Stimulated activated CD4-positive, alpha-beta T cell treated with anti-CD3 and anti-CD28 coated beads, Interleukin-4, amount 100 ng/mL, for 4 hours (primary cell): ENCODE measurements around the gene F9.
"Not testable (repeated sequence)": the region's sequence is repeated elsewhere in the genome, so short reads cannot be mapped to it uniquely, and the experiment has no call there.

ENCODE experiments used
- DNase-seq, 2 experiments: peaks; one replicate each; pipeline ENCODE4 v3.0.0-alpha.2; 2020

F9 gene

DNA sequence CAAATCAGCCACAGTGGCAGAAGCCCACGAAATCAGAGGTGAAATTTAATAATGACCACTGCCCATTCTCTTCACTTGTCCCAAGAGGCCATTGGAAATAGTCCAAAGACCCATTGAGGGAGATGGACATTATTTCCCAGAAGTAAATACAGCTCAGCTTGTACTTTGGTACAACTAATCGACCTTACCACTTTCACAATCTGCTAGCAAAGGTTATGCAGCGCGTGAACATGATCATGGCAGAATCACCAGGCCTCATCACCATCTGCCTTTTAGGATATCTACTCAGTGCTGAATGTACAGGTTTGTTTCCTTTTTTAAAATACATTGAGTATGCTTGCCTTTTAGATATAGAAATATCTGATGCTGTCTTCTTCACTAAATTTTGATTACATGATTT lies at the start of gene F9:
F9 (plus strand) TSS at position 190 of the 400 bp plus-strand sequence; CDS start at position 216, 26 bp downstream.
- no peak for DNase-seq

DNA sequence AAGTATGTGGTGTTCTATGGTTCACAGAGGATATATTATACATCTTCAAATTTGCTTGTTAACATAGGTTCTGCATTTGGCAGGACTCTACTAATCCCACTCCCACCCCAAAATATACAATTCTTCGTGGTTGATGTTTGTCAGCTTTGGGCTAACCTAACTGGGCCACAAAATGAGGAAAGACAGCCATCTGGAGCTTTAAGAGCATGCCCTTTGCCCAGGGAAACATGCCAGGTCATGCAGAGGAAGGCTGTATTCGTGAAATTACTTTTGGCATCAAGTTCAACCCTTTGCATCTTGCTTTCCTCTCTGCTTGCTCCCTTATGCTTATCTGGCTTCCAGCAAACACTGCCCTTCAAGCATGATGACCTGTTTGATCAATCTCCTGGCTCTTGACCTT lies 46.8 kb upstream of the F9 start:
- no peak for DNase-seq

DNA sequence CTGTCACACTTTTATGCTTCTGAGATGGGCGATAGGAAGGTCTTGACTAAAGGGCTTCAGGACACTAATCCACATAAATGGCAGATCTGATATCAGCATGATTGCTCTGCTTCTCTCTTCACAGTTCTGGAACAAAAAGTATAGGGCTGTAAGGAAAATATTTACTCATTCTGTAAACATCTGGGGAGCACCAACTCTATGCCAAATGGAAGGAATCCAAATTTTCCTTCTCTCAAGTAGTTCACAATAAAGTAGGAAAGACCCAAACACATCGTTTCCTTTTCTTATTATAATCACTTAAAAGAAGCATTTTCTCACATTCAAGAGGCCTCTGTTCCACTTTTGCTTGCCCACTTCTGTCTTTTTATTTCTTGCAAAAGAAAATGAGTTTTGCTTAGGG lies 45.9 kb upstream of the F9 start:
- DNase-seq: no peak

DNA sequence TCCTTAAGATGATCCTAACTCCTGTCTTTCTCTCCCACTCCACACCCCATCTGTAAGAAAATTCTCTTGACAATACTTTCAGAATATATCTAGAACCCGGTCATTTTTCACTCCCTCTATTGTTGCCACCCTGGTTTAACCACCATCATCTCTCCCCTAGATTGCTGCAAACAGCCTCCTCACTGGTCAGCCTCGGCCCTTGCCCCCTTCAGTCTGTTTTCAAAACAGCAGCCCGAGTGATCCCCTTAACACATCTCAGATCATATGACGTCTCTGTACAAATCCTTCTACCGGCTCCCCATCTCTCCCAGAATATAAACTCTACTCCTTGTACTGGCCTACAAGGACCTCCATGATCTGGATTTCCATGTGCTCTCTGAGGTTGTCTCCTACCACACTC lies 35.2 kb upstream of the F9 start:
- no peak for DNase-seq

DNA sequence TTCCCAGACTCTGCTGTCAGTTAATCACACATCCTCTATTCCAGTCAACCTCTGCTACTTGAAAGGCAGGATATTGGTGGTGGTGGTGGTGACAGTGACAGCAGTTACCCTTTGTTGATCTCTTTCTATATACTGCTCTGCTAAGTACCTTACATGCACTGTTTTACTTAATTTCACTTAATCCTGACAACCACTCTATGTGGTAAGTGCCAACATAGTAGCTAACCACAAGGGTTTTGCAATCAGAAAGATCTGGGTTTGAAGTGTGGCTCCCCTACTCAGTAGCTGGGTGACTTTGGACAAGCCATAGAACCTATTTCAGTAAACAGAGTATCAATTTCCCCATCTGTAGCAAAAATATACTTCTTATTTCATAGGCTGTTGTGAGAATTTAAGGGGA lies 24.2 kb upstream of the F9 start:
- DNase-seq: no peak

DNA sequence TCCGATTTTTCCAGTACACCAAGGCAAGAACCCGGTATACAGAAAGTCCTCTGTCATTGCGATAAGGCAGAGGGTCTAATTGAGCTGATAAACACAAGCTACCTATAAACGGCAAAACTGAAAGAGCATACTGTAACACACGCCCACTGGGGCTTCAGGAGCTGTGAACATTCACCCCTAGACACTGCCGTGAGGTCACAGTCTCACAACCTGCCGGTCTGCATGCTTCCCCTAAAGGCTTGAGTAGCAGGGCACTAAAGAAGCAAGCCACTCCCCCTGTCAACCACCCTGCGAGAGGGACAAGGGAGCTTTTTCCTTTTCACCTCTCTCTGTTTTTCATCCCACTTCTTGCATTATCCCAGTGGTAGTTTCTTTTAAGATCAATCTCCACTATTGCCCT lies 22.4 kb upstream of the F9 start:
- DNase-seq: no peak

DNA sequence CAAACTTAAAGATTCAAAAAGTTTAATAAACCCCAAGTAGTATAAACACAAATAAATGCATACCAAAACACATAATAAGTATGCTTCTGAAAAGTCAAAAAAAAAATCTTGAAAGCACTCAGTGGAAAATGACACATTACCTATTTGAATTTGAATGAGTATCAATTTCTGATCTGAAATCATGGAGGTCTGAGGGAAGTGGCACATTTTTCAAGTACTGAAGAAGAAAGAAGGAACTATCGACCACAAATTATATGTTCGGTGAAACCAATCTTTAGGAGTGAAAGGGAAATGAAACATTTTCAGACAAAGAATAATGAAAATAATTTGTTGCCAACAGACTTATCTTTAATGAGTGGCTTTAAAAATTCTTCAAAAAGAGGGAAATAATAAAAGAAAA lies 12.1 kb upstream of the F9 start:
- no peak for DNase-seq

DNA sequence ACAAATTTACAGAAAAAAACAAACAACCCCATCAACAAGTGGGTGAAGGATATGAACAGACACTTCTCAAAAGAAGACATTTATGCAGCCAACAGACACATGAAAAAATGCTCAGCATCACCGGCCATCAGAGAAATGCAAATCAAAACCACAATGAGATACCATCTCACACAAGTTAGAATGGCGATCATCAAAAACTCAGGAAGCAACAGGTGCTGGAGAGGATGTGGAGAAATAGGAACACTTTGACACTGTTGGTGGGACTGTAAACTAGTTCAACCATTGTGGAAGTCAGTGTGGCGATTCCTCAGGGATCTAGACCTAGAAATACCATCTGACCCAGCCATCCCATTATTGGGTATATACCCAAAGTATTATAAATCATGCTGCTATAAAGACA lies 1.7 kb upstream of the F9 start:
- DNase-seq: not testable (repeated sequence)

DNA sequence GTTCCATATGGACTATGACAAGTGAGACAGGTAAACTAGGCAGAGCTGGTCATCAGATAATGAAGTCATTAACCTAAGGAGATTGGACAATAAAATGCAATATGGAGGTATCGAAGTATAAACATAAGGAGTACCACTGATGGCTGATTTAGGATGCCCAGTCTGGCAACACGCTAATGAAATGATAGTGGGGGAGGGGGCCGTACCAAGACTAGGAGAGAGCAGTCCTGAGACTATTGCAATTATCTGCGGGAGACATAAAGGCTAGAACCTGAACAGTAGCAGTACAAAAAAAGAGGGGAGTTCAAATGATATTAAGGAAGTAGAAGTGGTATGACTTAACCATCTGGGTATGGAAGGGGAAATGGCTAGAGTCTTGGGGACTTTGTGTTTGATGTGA lies 2.3 kb downstream of the F9 start:
- no peak for DNase-seq

DNA sequence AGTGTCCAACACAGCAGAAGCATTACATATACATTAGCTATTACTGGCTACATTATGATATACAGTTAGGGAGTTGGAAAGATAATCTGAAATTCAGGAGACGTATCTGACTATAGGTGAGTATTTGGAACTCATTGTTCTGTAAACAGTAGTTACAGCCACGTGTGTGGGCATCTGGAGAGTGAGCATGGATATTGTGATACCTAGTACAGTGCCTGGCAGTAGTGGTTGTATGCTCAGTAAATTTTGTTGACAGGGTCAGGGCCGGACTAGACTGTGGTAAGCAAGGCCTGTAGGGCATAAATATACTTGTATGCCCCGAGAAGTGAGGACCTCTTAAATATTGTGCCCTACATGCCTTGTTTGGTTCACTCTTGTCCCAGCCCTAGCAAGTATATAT lies 2.9 kb downstream of the F9 start:
- DNase-seq: no peak

DNA sequence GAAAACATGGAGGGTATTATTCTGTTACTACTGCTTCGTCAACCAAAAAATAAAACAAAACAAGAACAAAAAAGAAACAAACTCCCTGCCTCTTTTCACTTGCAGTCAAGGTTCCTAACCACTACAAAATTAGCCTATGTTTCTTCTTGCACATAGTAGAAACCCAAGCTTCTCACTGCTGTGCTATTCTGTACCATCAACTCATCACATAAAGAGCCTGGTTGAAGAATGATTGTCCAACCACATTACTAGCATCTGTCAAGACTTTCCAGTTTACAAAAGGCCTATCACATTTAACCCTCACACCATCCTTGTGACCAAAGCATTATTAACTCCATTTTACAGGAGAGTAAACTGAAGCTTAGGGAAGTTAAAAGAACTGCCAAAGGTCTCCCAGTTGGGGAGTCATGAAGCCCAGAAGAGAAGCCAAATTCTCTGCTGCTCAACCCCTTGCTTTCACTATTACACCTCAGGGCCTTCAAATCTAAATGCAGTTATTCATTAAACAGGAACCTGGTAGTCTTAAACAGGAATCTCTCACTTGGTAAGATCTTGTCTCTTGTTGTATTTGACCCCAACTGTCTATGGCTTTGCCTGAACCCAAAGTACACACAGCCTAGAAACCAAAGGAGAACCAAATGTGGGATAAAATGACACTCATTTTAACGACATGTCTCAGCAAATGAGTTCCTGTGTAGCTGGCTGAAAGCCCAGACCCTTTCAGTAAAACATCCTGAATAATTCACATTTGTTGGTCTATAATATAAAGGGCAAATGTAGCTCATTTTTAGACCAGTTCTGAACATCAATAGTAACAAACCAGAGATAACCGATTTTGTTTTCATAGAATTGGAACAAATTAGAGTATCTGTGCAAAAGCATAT lies 8.6 kb downstream of the F9 start:
- no peak for DNase-seq

DNA sequence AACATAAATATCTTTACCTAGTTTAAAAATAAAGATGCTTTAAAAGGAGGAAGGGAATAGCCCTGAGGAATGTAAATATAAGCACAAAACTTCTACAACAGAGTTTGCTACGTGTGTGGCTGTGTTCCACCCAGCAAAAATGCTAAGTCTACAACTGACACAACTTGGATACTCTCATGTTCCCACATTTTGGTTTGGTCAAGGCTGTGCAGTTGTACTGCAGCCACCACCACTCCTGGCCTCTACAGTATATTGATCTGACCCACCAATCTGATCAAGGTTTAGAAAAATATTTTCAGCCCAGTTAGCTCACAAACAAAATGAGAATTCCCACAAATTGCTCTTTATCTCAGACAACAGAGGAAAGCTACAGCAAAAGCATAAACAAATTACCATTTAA lies 12.1 kb downstream of the F9 start:
- DNase-seq: no peak

DNA sequence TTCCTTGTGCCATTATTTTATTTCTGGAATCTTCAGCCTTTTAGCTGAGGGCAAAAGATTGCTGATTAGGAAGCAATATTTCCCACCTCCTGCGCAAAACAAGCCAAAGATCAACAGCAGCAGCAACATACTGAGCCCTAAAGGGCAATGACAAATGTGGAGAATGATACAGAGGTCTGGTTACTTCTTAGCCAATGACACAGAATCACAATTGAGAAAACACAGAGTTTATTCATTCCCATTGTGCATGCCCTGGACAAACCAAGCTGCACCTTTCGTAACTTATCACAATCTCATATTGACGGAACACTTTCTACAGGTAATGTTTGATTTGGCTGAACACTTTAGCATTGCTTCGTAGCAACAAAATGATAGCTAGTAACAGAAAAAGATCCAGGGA lies 13.4 kb downstream of the F9 start:
- DNase-seq: no peak

DNA sequence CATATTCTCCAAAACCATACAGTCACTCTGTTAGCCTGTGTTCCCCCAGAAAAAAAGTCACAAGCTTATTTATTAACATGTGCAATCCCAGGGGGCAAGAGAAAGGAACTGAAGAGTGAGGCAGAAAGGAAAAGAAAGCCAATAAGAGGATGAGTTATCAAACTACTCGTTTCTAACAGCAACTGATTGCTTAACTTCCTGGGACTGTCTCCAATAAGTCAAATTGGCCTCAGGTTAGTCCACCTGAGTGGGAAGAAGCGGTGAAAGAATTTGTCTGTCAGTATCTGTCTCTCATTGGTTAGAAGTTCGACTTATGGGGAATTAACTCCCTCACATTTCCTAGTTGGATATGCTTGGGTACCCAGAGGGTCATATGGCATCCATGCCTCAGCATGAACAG lies 14.1 kb downstream of the F9 start:
- no peak for DNase-seq

DNA sequence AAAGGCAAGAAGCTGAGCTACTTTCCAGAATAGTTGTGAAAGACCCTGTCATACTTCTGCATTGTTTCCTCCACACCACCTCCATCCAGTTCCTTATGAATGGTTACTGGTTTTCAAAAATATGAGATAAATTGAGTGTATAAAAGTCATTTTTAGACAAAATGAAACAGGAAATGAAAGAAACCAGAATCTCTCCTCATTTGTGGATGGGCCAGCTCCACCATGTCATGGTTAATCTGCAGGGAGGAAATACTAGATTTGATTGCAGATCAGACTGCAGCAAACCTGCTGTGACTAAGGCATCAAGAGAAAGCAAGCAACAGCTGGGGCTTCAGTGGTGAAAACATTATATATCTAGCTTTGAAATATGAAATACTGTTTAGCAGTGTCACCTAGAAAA lies 23.8 kb downstream of the F9 start:
- no peak for DNase-seq

DNA sequence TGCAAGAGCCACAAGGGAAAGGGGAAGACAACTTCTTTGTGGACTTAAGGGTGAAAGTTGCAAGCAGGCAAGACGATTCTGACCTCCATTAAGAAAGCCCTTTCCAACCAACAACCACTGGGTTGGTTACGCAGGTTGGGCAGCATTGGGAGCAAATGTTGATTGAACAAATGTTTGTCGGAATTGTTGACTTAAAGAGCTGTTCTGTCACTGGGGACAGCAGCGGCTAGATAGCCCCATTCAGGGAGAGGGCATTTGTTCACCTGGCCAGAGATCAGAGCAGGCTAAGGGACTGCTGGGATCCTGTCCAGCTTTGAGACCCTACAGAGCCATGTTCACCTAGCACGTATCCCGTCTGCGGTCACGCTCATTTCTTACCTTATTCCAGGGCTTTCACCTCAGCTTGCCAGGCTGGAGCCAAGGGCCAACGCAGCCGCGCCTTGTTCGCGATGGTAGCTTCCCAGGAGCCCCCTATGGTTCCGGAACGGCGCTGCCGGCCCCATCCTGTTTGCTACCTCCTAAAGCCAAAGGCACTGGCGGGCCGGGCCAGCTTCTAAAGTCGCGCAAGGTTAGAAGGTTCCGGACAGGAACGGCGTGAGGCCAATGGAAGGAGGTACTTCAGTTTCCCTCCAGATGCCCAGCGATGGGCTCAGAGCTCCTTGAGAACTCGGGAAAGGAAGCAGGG lies 24.6 kb downstream of the F9 start:
- DNase-seq: no peak

DNA sequence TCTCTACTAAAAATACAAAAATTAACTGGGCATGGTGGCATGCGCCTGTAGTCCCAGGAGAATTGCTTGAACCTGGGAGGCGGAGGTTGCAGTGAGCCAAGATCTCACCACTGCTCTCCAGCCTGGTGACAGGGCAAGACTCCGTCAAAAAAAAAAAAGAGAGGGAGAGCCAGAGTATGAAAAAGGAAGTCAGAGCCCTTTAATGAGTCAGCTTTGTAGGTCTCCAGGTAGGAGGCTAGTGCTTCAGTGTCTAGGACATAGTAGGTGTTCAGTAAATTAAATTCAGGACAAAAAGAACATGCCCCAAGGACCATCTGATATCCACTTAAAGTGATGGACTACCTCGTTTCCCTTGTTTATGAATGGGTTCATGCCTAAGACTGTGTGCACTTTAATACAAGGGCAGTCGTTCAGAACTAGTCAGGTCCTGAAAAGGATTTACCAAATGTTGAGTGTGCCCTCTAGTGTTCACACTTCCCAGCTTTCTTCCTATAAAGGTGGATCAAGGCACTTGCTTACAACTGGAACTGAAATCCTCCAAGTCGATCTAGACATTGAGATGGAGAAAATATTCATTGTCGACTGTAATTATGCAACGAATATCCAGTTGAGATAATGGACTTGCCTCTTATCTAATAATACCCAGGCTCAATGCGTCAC lies 29.0 kb downstream of the F9 start:
- no peak for DNase-seq

DNA sequence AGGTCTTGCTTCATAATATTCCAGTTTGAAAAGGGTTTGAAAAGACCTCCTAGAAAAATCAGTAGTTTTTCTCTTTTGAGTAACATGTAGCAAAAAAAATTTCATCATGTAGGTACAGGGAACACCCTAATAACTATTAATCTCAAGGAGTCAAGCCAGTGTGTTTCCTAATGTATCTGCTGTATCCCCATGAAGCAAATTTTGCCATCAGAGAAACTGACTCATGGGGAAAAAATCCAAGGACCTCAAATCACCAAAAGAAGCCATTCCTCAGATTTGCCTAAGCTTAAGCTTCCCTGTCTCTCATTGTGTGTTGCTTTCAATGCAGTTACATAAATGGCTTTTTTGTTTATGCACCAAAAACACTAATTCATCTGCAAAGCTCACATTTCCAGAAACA lies 29.7 kb downstream of the F9 start:
- no peak for DNase-seq

DNA sequence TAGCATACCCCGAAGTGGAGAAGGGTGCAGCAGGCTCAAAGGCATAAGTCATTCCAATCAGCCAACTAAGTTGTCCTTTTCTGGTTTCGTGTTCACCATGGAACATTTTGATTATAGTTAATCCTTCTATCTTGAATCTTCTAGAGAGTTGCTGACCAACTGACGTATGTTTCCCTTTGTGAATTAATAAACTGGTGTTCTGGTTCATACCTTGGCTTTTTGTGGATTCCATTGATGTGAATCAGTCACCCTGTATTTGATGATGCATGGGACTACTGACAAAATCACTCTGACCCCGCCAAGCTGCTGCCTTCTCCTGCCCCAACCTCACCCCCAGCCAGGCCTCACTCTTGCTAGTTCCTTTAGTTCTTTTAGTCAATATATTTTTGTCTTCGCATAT lies 32.7 kb downstream of the F9 start:
- DNase-seq: no peak

DNA sequence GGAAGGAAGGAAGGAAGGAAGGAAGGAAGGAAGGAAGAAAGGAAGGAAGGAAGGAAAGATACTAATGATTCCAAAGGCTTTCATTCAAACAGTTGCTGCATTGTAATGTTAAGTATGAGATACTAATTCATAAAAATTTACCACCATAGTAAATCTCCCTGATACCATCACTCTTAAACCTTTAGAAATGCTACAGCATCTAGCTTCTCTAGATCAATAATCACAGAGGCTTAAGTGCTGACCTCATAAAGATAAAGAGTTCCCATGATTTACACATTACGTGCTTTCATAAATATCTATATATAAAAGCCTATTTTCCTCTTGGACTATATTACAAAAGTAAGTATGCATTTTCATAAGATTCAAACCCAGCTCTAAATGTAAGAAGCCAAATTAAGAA lies 36.4 kb downstream of the F9 start:
- DNase-seq: no peak

DNA sequence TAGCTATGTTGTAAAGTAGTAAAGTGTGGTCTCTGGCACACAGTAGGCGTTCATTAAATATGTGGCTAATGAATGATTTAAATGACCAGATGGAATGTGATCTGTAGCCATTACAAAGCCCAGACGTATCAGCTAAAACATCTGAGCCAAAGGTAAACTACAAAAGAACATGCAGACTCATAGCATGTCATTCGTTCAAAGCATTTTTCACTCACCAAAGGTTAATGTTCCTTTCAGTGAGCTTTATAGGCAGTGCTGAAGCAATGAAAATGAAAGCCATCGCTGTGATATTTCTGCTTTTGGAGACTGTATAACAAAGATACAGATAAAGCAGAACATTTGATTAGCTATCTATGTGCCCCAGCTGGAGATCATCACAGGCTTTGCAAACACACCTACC lies 50.5 kb downstream of the F9 start:
- DNase-seq: no peak

DNA sequence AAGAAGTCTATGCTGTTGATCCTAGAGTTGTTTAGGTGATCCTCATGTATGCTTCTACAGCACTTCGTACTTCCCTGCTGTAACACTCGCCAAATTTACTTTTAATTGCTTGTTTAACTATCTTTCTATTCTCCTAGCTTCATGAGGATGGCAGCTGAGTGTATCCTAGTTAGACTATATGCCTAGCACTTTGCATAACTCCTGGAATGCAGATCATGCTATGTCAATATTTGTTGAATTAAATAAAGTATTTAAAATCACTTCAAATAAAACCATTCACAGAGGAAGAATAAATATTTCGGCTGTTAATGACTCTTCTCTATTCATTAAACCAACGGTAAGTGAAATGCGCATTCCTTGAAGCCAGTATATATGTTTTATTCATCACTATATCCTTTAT lies 55.1 kb downstream of the F9 start:
- no peak for DNase-seq

DNA sequence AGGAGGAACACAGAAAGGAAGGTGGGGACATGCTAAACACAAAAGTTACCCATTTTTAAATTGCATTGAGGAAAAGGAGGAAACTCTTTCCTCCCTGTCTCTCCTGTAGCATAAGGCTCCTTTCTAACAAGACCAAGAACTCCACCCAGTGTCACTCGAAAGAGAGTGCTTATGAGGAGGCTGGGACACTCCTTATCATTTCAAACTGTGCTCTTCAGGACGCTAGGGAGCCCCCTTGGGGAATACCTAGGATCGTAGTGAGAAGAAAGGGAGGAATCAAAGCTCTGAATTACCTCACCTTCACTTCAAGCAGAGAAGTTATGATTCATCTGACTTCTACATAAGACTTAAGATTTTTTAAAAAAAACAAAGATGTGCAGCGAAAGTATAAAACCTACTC lies 65.5 kb downstream of the F9 start:
- DNase-seq: no peak

DNA sequence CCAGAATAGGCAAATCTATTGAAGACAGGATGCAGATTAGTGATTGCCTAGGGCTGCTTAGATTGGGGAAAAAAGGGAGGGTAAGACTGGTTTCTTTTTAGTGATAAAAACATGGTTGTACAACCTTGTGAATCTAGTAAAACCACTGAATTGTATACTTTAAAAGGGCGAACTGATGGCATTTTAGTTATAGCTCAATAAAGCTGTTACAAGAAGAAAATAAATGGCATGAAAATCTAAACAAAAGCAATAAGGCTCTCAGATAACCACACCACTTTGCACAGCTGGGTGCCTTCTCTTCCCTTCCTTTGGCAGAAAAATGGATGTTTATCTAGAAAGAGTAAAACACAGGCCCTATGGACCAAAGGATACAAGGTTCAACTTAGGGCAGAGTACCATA lies 69.6 kb downstream of the F9 start:
- no peak for DNase-seq
